ENCODE measurements around the gene PCSK4.
"Not testable (repeated sequence)": the region's sequence is repeated elsewhere in the genome, so short reads cannot be mapped to it uniquely, and the experiment has no call there.

The PCSK4 gene

GRCh38 chr19:1503925-1504773 lies 14.0 kb upstream of the PCSK4 start:
- no peak for DNase-seq

GRCh38 chr19:1503089-1503924 lies 13.2 kb upstream of the PCSK4 start:
- peak; percentile 2 for DNase-seq

DNA sequence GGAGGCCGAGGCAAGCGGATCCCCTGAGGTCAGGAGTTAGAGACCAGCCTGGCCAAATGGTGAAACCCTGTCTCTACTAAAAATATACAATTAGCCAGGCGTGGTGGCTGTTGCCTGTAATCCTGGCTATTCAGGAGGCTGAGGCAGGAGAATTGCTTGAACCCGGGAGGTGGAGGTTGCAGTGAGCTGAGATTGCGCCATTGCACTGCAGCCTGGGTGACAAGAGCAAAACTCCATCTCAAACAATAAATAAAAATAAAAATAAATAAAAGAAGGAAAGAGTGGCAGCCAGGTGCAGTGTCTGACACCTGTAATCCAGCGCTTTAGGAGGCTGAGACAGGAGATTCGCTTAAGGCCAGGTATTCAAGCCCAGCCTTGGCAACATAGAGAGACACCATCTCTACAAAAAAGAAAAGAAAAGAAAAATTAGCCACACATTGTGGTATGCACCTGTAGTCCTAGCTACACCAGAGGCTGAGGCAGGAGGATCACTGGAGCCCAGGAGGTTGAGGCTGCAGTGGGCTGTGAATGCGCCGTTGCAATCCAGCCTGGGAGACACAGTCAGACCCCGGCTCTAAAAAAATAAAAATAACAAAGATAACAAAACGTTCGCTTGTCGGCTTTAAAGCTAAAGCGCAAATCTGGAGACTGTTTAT lies 12.4 kb upstream of the PCSK4 start:
- DNase-seq = no peak

DNA sequence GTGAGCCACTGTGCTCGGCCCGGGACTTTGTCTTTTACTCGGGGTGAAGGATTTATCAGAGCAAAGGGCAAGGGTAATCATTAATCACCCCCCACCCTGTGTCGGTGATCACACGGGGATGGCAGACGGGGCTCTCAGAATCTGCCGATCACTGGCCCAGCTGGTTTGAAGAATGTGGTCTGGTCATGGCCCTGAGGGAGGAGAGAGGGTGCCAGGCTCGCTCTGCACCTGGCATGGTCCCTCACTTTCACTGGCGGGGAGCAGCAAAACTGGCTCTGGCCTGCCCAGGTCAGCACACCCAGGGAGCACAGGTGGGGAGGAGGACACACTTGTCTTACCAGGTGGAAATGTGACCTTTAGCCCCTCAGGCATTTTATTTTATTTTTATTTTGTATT lies 11.0 kb upstream of the PCSK4 start:
- DNase-seq = no peak

GRCh38 chr19:1499231-1499630 lies 9.1 kb upstream of the PCSK4 start:
- not testable (repeated sequence) for DNase-seq

DNA sequence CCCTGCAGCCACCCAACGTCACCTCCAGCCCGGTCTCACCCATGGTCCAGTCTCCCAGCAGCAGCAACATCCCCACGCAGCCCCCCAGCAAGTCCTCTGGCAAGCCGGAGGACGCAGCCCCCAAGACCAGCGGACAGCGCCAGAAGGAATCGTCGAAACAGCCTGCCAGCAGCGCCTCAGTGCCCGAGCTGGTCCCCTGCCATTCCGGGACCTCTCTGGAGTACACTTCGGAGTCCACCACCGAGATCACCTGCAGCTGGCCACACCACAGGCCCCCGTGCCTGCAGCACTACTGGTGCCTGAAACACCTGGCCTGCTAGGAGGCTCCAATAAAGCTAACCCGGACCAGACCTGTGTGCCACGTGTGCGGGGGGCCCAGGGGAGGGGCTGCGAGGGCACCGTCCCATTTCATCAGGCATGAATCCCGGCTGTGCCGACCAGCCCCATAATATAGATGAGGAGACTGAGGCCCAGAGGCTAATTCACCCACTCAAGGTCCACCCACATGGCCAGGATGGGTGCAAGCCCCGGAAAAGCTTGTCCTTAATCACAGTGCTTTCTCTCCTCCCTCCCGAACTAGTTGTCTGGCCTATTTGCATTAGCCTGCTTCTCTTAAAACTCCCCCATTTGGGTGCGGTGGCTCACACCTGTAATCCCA lies 7.6 kb upstream of the PCSK4 start:
- DNase-seq = no peak

DNA sequence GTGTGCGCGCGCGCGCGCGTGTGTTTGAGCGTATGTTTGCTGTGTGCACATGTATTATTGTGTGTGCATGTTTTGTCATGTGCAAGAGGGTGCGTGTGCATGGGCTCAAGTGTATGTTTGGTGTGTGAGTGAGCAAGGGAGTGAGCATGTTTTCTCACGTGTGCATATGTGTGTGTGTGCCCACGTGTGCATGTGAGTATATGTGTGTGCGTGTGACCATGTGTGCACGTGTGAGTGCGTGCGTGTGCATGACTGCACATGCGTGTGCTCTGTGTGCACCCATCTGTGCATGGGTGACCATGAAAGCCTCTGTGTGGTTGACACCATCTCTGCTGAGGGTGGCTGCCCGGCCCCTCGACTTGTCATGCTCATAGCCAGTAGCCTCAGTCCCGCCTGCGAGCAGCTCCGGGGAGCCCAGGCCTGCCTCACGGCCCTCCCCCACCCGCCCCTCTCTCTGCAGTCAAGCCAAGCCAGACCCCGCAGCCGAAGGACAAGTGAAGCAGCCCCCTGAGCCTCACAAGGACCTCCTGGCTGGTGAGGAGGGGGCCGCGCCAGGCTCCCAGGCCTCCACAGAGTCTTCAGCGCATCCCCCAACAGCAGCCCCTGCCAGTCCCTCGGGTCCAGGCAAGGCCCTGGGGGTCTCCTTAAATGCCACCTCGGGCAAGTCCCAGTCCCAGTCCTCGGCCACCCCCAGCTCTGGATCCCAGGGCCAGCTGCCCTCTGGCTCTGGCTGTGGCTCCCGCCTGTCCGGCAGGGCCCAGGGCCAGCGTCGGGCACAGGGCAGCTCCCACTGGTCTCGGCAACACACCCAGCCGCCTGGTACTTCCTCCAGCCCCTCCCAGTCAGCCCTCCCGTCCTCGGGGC lies 6.8 kb upstream of the PCSK4 start:
- DNase-seq = no peak

DNA sequence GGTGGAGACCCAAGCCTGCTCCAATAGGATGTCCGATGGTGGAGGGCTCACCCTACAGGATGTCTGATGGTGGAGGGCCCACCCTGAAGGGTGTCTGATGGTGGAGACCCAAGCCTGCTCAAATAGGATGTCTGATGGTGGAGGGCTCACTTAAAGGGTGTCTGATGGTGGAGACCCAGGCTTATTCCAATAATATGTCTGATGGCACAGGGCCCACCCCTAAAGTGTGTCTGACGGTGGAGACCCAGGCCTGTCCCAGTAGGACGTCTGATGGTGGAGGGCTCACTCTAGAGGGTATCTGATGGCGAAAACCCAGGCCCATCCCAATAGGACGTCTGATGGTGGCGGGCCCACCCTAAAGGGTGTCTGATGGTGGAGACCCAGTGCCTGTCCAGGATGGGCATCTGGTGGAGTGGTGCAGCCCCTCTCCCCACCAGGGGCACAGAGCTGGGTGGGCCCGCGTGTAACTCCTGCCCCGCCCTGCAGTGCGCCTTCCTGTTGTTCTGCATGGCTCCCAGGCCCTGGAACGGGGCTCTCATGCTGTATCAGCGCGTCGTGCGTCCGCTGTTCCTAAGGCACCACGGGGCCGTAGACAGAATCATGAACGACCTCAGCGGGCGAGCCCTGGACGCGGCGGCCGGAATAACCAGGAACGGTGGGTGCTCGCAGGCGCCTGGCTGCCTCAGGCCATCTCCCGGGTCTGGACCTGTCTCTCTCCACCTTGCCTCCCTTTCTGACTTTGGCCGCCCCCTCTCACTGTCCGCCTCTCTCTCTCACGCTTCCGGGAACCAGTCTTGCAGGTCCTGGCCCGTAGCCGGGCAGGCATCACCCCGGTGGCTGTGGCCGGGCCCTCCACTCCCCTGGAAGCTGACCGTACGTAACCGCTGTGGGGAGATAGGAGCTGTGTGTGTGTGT lies 5.9 kb upstream of the PCSK4 start:
- no peak for DNase-seq

DNA sequence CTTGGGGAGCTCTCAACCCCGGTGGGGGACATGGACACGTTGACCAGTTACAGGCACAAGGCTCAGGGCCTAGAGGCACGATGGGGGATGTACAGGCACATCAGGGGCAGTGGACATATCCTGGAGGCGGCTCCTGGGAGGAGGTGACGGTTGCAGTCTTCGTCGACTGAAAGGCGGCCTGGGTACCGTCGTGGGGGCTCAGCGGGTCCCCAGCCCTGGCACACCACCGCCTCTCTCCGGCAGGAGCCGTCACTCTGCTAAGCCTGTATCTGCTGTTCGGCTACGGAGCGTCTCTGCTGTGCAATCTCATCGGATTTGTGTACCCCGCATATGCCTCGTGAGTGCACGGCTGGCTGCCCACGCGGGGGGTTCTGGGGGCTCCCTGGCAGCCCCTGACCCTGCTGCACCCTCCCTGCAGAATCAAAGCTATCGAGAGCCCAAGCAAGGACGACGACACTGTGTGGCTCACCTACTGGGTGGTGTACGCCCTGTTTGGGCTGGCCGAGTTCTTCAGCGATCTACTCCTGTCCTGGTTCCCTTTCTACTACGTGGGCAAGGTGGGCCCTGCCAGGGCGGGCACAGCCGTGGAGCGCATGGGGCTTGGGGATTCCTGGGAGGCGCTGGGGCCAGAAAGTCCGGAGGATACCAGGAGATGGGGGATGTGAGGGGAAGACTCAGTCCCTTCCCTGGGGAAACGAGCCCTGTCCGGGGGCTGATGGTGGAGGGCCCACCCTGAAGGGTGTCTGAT lies 5.1 kb upstream of the PCSK4 start:
- no peak for DNase-seq

- no peak for DNase-seq
Measured at GRCh38 chr19:1494115-1494815, 4.1 kb upstream of the PCSK4 start.

- no peak for DNase-seq
Measured at GRCh38 chr19:1492474-1493006, 2.4 kb upstream of the PCSK4 start.

DNA sequence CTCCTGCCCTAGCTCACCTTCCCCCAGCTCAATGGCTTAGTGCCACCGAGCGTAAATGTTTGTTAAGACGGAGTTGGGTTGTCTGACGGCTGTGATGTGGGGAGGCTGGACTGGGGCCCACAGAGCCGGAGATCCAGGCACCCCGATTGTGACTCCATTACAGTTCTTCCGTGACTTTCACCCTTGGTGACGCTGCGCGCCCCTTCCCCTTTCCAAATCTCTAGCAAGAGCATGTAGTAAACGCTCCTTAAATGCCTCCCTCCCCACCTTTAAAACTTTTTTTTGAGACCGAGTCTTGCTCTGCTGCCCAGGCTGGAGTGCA lies 1.7 kb upstream of the PCSK4 start:
- DNase-seq = no peak

- no peak for DNase-seq
Measured at GRCh38 chr19:1491114-1491848, 1.1 kb upstream of the PCSK4 start, which contains the start of gene REEP6. Gene REEP6, plus strand, starts transcription at chr19:1491181. Its CDS starts 89 bp downstream, at chr19:1491270.

GRCh38 chr19:1489463-1490310 lies 463 bp downstream of the PCSK4 start:
- no peak for DNase-seq

DNA sequence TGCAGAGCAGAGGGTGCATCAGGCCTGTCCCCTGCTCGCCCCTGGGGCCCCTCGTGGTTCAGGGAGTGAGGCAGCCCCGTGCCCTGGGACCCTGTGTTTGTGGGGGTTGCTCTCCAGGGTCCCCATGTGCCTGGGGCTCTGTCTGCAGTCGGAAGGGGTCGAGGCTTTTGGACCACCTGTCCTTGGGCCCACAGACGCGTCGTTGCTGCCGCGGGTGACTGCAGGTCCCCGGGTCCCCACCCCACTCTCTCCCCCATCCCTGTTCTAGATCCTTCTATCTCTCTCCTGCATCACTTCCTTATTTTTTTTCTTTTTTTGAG lies 1.9 kb downstream of the PCSK4 start:
- DNase-seq = no peak

DNA sequence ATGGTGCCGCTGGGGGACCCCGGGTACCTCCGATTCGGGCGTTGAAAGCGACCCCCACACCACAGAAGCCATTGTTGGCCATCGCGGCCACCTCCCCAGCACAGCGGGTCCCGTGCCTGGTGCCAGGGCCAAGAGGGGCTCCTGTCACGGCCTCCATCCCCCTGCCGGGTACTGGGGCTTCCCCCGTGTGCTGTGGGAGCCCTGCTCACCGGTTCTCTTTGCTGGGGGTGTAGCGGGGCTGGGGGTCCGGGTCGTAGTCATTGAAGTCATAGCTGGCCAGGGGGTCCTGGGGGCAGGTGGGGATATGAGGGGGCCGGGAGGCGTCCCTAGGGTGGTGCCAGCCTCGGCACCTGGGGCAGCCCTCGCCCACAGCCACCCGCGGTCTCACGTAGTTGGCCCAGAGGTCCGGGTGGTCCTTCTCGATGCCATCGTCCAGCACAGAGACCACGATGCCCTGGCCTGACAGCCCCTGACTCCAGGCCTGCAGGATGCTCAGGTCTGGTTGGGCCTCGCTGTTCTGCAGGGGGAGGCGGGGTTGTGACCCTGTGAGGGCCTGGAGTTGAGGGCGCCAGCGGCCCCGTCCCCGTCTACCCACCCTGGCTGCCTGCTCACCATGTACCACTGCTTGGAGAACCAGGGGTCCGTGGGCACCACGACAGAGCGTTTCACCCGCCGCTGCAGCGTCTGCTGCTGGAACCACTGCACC lies 2.4 kb downstream of the PCSK4 start:
- DNase-seq = no peak

All from SHP77 treated with DMSO at 0.1 percent for 48 hours (cell line).